GM18873 (cell line): ENCODE data around the gene CDKAL1.
"Not testable (repeated sequence)": the region's sequence is repeated elsewhere in the genome, so short reads cannot be mapped to it uniquely, and the experiment has no call there.

Source experiments
- ATAC-seq: cut with Tn5 transposase; IDR thresholded peaks from one replicate; pipeline ENCODE4 v1.9.1; 2021; ENCODE audit warnings: mild to moderate bottlenecking, moderate library complexity, moderate number of reproducible peaks; ENCODE audit not compliant: unreplicated experiment, low FRiP score

The CDKAL1 gene

GRCh38 chr6:20630617-20631548, 96.6 kb downstream of the CDKAL1 start:
- ATAC-seq: no peak

GRCh38 chr6:20631549-20631924, 97.3 kb downstream of the CDKAL1 start:
- ATAC-seq: no peak

GRCh38 chr6:20632696-20633095, 98.4 kb downstream of the CDKAL1 start:
- no peak for ATAC-seq

- no peak for ATAC-seq
Measured at GRCh38 chr6:20633566-20634340, 99.5 kb downstream of the CDKAL1 start.

- no peak for ATAC-seq
Measured at GRCh38 chr6:20639161-20639560, 104.9 kb downstream of the CDKAL1 start.

- no peak for ATAC-seq
Measured at GRCh38 chr6:20640181-20640580, 105.9 kb downstream of the CDKAL1 start.

GRCh38 chr6:20642441-20642840, 108.2 kb downstream of the CDKAL1 start:
- no peak for ATAC-seq

- ATAC-seq: no peak
Measured at GRCh38 chr6:20644667-20645370, 110.6 kb downstream of the CDKAL1 start.

- ATAC-seq: not testable (repeated sequence)
Measured at GRCh38 chr6:20645572-20645971, 111.3 kb downstream of the CDKAL1 start.

GRCh38 chr6:20647585-20647984, 113.3 kb downstream of the CDKAL1 start:
- no peak for ATAC-seq

- ATAC-seq: not testable (repeated sequence)
Measured at GRCh38 chr6:20649696-20650470, 115.6 kb downstream of the CDKAL1 start.

- no peak for ATAC-seq
Measured at GRCh38 chr6:20652299-20653084, 118.2 kb downstream of the CDKAL1 start.

- ATAC-seq: no peak
Measured at GRCh38 chr6:20653085-20653479, 118.8 kb downstream of the CDKAL1 start.

- ATAC-seq: no peak
Measured at GRCh38 chr6:20655317-20655716, 121.1 kb downstream of the CDKAL1 start.

- no peak for ATAC-seq
Measured at GRCh38 chr6:20657274-20657800, 123.1 kb downstream of the CDKAL1 start.

- no peak for ATAC-seq
Measured at GRCh38 chr6:20658053-20658452, 123.8 kb downstream of the CDKAL1 start.

GRCh38 chr6:20658516-20658915, 124.3 kb downstream of the CDKAL1 start:
- no peak for ATAC-seq

- no peak for ATAC-seq
Measured at GRCh38 chr6:20660534-20660933, 126.3 kb downstream of the CDKAL1 start.

- ATAC-seq: no peak
Measured at GRCh38 chr6:20661721-20662120, 127.5 kb downstream of the CDKAL1 start.
